Esophagus squamous epithelium (tissue), 4 donors: Measurements from ENCODE around the gene CCDC181. TPM values are rescaled to one million over a fixed set of nuclear protein-coding genes. Genes with fewer than 3 reads are reported as not detected.

Experiments
- small RNA-seq, 4 donors: library from RNA; depleted of rRNA; stranded (forward); fragments of <200 nt; gene quantifications; one replicate each; pipeline ENCODE3, GENCODE V24; 2016
- total RNA-seq, 4 donors: library from RNA; depleted of rRNA; stranded (reverse); fragments of >200 nt; gene quantifications; one replicate each; pipeline ENCODE4 v1.1.0, GENCODE V29; 2016

CCDC181 gene
- total RNA-seq, 4 donors from 2014 or later = 0.38 TPM; not detected in 3

Small RNA genes lying within 50 kb of the gene (small RNA-seq; reads per million reads assigned to genes)
- gene AL021068.2 = 0 reads per million in 4 donors

Other genes with a start within 250 kb of the CCDC181 start
- gene NME7, start 59.7 kb downstream of the CCDC181 start, total RNA-seq = 10 to 100 TPM in 1 of 4 donors, 1 to 10 TPM in 3; 5.7 to 10.7 (median 7.4) TPM
- gene BLZF1, start 59.3 kb downstream of the CCDC181 start, total RNA-seq = 10 to 100 TPM; 25.7 to 44.6 (median 37.7) TPM
- 10 to 100 TPM in 2 of 4 donors, 1 to 10 TPM in 2; 7.0 to 21.4 (median 11.8) TPM for gene SLC19A2, start 58.5 kb upstream of the CCDC181 start, total RNA-seq
- under 1 TPM in 2 of 4 donors, not detected in 2; 0.13 to 0.41 TPM for gene F5, start 159.0 kb upstream of the CCDC181 start, total RNA-seq
- 10 to 100 TPM in 1 of 4 donors, 1 to 10 TPM in 2, under 1 TPM in 1; 0.19 to 15.1 (median 3.1) TPM for gene SELP, start 202.7 kb upstream of the CCDC181 start, total RNA-seq